HG03575 (cell line): ENCODE measurements around the gene ASIC3.
"Not testable (repeated sequence)": the region's sequence is repeated elsewhere in the genome, so short reads cannot be mapped to it uniquely, and the experiment has no call there.

Experiments used
- ATAC-seq: cut with Tn5 transposase; IDR thresholded peaks from one replicate; pipeline ENCODE4 v1.9.1; 2021; ENCODE audit not compliant: unreplicated experiment, insufficient number of reproducible peaks, low FRiP score; ENCODE audit errors: extremely low read depth

ASIC3 gene

GRCh38 chr7:151012911-151013347, 35.4 kb upstream of the ASIC3 start:
- no peak for ATAC-seq

DNA sequence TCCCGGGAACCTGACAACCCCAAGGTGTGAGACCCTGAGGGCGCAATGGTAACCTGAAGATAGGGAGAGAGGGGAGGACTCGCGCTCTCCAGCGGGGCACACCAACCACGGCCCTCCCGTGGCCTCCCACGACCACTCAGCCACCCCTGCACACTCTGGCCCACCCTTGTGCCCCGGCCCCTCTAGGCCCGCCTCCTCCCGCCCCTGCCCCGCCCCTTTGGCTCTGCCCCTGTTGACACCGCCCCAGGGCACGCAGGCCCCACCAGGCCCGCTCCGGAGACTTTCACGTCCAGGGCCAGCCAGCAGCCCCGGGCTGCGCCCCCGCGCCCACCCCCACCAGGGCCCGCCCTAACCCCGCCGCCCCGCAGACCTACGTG, 35.0 kb upstream of the ASIC3 start:
- no peak for ATAC-seq

GRCh38 chr7:151013733-151014497, 34.4 kb upstream of the ASIC3 start:
- no peak for ATAC-seq

DNA sequence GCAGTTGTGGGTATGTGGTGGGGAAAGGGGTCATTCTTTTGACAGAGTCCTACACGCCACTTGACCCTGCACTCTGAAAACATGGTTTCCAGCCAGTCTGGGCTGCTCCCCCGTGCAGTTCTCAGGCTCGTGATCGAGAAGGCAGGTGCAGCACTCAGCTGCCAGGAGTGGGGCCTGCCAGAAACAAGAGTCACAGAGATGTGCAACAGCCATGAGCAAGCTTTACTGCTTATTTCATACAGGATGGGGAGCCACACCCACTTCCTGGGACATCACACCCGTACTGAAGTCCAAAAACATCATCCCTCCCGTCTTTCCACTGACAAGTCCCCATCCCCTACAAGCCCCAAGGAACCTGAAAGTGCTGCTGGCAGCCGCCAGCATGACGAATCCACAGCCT, 33.4 kb upstream of the ASIC3 start:
- ATAC-seq = no peak

DNA sequence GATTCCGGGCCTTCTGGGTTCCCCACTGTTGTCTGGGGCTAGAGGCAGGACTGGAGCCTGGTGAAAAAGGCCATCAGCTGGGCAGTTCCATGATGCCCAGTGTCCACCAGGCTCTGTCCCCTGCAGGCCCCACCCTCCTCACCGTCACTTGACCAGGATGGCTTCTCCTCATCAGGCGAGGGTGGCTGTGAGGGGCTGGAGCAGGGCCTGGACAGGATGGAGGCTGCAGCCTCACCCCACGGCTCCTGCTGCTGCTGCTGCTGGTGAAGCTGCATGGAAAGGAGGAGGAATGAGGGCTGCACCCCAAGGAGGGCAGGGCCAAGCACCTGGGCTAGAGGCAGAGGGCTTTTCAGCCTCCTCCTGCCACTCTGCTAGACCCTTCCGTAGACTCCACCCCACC, 32.4 kb upstream of the ASIC3 start:
- ATAC-seq = no peak

DNA sequence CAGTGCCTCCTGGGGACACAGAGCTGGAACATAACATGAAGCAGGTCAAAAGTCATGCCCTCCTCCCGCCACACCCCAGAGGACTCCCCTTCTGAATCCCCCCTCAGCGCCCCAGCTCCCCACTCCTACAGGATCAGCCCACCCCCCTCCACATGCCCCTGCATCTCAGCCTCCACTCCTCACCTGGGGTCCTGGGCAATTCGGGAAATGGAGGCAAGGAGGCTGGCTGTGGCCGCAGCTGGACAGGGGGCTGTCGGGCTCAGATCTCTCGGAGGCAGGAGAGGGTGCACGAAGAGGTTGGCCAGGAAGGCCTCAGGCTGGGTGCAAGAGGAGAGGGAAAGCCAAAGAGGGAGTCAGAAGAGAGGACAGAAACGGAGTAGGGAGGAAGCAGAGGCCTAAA, 31.8 kb upstream of the ASIC3 start:
- no peak for ATAC-seq

DNA sequence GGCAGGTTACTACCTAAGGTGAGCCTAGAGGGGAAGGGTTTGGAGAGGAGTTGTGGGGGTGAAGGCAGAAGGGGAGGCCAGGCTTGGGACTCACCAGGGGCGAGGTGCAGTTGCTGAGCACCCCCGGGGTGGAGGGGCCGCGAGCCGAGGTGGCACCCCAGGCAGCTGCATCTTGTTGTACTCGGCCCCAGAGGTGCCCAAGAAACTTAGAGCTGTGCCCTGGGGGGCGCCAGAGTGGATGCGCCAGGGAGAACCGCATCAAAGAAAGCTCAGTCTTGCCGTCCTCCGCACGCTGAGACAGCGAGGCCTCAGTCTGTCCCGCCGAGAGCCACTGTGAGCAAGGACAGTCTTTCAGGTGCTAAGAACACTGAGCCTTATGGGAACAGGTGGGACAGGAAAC, 31.4 kb upstream of the ASIC3 start:
- no peak for ATAC-seq

DNA sequence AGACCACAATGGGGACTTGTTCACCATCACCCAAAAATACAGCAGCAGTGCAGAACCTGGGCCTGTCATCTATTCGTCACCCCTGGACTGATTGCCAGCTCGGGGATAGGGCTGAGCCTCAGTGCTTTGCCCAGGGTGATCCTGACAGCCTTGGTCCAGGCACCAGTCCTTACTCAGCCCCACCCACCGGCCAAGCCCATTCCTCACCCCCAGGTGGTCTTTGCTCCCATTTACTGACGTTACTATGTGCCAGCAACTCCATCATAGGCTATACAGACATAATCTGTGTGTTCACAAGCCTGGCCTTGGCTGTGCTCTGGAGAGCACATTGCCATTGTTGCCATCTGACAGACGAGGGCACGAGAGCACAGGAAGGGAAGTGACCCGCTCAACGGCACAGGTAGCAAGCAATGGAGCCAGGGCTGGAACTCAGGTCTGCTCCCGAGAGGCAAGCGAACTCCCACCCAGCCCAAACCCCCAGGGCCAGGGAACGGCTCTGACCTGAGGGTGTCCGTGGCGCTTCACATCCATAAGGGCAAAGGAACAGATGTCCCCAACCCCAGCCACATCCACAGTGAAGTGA, 30.9 kb upstream of the ASIC3 start:
- no peak for ATAC-seq

DNA sequence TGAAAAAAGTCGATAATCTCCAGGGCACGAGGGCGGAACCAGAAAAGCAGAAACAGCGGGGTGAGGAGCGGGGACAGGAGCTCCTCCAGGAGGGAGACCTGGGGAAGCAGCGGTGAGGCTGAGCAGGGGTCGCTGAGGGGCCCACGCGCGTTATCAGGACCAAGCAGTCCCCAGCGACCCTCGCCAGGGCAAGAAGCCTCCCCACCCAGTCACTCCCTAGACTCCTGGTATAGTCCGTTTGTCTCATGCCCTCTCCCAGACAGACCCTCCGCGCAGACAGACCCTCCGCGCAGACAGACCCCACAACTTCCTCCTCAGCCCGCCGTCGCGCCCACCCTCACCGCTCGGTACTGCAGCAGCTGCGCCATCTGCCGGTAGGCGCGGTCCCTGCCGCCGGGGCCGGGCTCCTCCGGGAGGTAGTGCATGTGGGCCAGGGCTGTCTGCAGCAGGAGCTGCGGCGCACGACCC, 30.3 kb upstream of the ASIC3 start:
- ATAC-seq = no peak

DNA sequence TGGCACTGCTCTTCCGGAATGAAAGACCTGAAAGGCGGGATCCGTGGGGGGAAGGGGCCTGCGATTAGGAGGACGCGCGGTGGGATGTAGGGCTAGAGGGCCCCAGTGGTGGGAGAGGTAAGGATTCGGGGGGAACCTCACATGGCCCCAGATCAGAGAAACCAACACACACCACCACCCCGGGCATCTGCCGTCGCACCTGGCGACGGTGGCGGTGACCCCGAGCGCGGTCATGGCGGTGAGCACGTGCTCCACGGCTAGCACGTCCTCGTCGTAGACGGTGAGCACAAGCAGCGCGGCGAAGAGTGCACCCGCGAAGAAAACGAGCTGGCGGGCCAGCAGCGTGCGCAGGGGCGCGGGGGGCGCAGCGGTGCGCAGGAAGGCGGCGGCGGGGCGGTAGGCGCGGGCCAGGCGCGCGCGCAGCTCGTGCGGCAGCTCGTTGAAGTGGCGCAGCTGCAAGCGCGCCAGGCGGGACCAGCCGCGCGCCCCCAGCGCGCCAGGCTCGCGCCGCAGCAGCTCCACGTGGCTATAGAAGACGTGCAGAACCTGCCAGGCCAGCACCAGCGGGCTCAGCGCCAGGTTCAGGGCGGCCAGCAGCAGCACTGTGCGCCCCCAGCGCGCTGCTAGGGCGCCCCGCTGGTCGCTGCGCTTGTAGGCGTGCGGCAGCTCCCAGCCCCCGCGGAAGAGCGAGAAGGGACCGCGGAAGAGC, 29.8 kb upstream of the ASIC3 start:
- no peak for ATAC-seq

DNA sequence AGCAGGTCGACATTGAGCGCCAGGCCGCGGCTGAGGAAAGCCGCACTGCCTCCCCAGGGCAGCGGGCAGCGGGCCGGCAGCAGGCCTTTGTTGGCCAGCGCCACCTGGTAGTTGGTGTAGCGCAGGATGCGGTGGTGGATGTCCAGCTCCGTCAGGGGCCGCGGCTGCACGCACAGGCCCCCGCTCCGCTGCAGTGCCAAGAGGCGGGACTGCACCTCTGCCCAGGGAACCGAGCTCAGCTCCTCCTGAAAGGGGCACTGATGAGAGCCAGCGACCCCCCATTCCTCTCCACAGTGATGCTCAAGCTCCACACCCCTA, 29.2 kb upstream of the ASIC3 start:
- ATAC-seq = no peak

GRCh38 chr7:151020231-151020630, 28.1 kb upstream of the ASIC3 start:
- ATAC-seq = no peak

DNA sequence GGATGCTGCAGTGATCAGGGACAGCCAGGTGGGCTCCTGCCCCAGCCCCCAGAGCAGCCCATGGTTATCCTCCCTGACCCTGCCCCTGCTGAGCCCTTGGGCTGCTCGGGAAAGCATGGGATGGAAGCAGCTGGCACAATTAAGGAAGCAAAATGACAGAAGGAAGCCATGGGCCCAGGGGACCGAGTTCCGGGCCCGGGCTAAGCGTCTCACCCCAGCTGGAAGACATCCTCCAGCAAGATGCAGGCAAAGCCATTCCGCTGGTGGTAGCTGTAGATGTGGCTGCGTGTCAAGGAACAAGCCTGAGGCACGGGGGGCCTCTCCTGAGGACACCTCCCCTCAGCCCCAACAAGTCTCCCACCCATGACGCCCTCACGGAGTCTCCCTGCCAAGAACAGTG, 25.1 kb upstream of the ASIC3 start:
- ATAC-seq = no peak

DNA sequence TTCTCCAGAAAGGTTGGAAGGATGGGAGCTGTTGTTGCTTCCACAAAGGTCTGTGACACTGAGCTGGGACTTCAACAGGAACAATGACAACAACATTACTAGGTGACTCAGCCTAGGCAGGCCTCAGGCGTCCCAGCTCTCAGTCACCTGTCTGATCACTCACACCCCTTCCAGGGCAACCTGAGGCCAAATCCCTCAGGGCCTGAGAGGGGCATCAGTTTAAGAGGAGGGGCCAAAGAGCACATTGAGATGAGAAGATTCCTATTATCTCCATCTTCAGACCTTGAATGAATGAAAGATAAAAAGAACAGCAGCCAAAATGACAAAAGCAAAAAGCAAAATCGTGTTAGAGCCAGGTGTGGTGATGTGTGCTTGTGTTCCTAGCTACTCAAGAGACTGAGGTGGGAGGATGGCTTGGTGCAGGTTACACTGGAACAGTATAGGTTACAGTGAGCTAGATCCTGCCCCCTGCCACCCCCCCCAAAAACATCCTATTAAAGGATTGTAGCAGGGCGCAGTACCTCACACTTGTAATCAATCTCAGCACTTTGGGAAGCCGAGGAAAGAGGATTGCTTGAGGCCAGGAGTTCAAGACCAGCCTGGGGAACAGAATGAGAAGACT, 23.8 kb upstream of the ASIC3 start, which contains the start of gene ATG9B:
Gene ATG9B (minus strand): TSS at position 60 of the 622 bp plus-strand sequence. CDS start 71 bp downstream, outside the sequence.
- ATAC-seq = no peak

DNA sequence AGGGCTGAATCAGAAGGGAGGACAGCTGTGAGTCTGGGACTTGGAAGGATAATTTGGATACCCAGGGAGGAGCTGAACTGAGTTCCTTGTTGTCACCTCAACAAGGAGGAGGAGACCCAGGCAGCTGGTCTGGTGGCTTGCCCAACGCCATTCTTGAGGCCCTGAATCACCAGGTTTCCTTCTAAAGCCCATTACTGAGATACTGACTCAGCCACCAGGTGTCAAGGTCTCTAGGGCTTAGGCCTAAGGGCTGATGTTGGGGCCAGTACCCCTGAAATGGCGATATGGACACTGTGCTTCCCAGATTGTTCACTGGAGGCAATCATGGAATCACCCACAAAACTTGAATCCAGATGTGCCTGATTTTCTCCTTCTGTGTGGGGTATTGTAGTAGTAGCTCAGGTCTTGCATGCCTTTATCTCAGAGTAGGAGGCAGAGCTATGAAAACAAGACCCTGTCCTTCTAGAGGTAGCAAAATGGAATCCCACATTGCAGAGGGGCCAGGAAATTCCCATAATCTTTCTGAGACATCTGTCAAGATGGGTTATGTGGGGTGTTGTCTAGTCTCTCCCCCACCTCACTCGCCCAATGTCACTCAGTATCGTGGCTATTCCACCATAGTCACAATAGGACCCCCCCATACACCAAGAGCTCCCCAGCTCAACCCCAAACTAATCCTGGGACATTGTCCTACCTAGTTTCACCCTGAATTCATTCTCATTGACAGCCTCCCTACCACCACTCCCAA, 22.2 kb upstream of the ASIC3 start:
- ATAC-seq = no peak

DNA sequence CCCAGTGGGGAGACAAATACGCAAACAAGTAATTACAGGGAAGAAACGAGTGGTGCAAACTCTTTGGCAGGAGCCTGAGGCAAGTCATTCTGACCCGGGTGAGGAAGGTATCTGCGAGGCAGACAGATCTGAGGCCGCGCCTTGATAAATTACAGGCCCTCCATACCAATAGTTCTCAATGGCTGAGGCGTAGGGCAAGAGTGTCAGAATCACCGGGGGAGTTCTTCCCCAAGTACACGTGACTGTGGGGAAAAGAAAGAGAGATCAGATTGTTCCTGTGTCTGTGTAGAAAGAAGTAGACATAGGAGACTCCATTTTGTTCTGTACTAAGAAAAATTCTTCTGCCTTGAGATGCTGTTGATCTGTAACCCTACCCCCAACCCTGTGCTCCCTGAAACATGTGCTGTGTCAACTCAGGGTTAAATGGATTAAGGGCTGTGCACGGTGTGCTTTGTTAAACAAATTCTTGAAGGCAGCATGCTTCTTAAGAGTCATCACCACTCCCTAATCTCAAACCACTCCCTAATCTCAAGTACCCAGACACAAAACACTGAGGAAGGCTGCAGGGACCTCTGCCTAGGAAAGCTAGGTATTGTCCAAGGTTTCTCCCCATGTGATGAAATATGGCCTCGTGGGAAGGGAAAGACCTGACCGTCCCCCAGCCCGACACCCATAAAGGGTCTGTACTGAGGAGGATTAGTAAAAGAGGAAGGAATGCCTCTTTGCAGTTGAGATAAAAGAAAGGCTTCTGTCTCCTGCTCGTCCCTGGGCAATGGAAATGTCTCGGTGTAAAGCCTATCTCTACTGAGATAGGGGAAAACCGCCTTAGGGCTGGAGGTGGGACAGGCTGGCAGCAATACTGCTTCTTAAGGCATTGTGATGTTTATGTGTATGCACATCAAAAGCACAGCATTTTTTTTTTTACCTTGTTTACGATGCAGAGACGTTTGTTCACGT, 21.3 kb upstream of the ASIC3 start:
- ATAC-seq = not testable (repeated sequence)

DNA sequence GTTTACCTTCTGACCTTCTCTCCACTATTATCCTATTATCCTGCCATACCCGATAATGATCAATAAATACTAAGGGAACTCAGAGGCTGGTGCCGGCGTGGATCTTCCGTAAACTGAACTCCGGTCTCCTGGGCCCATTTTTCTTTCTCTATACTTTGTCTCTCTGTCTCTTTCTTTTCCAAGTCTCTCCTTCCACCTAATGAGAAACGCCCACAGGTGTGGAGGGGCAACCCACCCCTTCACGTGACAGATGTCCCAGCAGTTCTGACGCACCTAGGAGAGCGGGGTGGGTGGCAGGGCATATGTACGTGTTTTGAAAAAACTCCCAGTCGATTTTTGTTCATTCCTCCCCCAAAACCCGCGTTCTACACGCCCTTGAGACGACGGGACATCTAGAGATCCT, 20.6 kb upstream of the ASIC3 start:
- not testable (repeated sequence) for ATAC-seq
